ENCODE measurements around the gene GPR137.
A peak's percentile ranks its signal among the peaks of the same experiment; 100 is the strongest.

The GPR137 gene

GRCh38 chr11:64261556-64262080 lies 24.0 kb upstream of the GPR137 start:
- DNase-seq (ENCODE audit: extremely low spot score, insufficient read length, low read depth) (no peak), FAIRE-seq (no peak)

GRCh38 chr11:64262271-64263002 lies 23.2 kb upstream of the GPR137 start:
- DNase-seq (ENCODE audit: extremely low spot score, insufficient read length, low read depth) (no peak), FAIRE-seq (no peak)

DNA sequence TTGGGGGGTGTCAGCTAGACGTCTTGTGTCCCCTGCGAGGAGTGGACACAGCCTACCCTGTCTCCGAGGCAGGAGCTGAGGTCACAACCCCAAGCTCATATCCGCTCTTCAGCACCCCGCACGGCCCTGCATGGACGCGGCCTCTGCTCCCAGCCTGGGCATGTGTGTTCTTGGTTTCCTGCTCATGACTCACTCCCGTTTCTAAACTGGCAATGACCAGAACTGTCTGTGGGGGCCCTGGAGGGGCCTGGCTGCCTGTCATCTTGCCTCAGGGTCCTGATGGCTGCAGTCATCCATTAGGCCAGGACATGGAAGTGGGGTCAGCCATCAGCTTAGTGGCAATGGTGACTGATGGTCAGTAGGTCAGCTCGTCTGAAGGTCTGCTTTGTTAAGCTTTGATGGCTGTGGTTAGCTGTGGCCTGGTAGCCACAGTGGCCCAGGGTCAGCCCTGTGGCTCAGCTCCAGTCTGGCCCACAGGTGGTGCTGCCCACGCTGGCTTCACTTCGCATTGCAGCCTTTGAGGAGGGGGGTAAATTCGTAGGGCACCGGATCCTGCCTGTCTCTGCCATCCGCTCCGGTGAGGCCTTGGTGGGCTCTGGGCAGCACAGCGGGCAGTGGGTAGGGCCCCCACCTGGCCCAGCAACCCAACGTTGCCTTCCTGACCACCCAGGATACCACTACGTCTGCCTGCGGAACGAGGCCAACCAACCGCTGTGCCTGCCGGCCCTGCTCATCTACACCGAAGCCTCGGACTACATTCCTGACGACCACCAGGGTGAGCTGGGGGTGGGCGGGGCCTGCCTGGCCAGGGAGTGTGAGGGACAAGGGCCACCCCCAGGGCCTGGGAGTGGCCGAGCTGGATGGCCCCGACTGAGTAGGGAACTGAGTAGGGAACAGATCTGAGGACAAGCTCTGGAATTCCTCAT lies 22.4 kb upstream of the GPR137 start:
- FAIRE-seq (no peak), DNase-seq (ENCODE audit: extremely low spot score, insufficient read length, low read depth) (no peak)

DNA sequence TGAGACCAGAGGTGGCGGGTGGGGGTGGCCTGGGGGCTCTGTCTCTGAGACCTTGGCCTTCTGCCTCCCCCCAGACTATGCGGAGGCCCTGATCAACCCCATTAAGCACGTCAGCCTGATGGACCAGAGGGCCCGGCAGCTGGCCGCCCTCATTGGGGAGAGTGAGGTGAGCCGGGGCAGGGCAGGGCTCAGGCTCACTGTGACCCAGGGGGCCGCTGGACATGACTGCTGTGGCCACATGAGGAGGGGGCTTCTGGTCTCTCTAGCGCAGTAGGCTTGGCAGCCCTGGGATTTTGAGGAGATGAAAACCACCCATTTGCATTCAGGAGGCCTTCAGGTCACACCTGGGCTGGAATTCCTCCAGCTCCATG lies 21.7 kb upstream of the GPR137 start:
- FAIRE-seq, result no peak
- DNase-seq (ENCODE audit: extremely low spot score, insufficient read length, low read depth), result no peak

- no peak for DNase-seq (ENCODE audit: extremely low spot score, insufficient read length, low read depth)
- FAIRE-seq, result no peak
These were observed 21.2 kb upstream of the GPR137 start for GRCh38 chr11:64264371-64264852.

DNA sequence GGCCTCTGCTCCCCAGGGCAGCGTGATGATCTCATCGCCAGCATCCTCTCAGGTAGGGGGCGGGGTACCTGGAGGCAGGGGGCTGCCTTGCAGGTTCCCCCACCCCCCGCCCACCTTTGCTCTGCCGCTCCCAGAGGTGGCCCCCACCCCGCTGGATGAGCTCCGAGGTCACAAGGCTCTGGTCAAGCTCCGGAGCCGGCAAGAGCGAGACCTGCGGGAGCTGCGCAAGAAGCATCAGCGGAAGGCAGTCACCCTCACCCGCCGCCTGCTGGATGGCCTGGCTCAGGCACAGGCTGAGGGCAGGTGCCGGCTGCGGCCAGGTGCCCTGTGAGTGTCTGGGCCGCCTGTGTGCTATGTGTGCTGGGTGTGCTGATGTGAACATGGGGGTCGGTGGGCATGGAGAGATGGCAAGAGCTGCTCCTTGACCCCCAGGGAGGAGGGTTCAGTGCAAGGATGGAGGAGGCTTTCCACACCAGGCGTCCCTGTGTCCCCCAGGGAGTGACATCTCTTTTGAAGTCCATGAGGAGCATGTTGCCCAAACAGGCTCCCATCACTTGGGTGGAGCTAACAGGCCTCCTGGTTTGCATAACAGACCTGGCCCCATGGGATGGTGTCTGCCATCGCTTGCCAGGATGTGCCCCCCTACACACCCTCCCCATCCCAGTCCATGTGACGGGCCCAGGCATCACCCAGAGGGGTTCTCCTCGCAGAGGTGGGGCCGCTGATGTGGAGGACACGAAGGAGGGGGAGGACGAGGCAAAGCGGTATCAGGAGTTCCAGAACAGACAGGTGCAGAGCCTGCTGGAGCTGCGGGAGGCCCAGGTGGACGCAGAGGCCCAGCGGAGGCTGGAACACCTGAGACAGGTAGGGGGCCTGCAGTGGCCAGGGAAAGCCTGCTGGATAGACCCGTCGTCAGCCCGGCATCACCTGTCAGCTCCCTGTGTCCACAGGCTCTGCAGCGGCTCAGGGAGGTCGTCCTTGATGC lies 20.2 kb upstream of the GPR137 start:
- DNase-seq (ENCODE audit: extremely low spot score, insufficient read length, low read depth) (no peak), FAIRE-seq (no peak)

DNA sequence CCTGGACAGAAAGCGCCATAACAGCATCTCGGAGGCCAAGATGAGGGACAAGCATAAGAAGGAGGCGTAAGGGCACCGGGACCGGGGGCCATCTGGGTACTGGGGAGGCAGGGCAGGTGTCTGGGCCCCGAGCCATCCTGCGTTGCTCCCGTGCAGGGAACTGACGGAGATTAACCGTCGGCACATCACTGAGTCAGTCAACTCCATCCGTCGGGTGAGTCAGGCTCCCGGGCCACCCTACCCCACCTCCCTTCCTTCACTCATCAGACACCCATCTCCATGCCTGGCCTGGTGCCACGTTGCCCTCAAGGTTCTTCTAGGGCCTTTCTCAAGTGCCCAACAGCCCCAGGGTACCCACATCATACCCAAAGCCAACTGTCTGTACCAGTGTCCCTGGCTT lies 19.3 kb upstream of the GPR137 start:
- DNase-seq (ENCODE audit: extremely low spot score, insufficient read length, low read depth), result no peak
- FAIRE-seq, result no peak

- FAIRE-seq (no peak), DNase-seq (ENCODE audit: extremely low spot score, insufficient read length, low read depth) (no peak)
These were observed 18.3 kb upstream of the GPR137 start for GRCh38 chr11:64267207-64267945.

DNA sequence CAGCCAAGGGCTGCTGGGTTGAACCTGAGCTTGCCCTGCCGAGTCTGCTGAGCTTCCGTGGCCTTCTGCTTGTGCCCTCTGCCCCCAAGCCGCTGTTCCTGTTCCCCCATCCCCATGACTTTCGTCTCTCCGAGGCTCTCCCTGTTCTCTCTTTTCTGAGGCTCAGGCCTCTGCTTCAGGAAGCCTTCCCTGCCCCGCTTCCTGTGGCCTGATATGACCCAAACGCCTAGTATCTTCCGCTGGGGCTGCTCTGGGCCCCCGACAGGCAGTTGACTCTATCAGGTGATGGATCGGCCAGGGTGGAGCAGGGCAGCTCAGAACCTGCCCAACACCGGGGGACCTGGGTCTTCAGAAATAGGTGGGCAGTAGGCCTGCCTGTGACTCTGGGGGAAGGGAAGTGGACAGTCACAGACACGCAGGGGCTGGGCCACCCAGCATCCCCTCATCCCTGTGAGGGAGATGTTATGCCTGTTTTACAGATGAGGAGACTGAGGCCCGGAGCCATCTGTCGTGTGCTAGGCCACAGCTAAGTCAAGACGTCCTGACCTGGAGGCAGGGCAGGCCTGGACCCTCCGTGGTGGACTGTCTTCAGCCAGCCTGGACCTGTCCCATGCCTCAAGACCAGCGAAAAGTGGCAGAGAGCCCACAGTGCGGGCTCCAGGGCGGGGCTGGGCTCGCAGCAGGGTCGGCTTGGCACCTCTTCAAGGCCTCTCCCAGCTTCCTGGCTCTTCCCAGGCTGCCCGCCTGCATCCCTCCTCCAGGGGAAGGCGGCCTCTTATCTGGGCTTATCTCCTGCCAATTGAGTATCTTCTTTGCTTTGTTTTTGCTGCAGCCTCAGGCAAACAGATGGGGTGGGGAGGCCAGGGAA lies 17.4 kb upstream of the GPR137 start:
- DNase-seq (ENCODE audit: extremely low spot score, insufficient read length, low read depth) (no peak), FAIRE-seq (no peak)

DNA sequence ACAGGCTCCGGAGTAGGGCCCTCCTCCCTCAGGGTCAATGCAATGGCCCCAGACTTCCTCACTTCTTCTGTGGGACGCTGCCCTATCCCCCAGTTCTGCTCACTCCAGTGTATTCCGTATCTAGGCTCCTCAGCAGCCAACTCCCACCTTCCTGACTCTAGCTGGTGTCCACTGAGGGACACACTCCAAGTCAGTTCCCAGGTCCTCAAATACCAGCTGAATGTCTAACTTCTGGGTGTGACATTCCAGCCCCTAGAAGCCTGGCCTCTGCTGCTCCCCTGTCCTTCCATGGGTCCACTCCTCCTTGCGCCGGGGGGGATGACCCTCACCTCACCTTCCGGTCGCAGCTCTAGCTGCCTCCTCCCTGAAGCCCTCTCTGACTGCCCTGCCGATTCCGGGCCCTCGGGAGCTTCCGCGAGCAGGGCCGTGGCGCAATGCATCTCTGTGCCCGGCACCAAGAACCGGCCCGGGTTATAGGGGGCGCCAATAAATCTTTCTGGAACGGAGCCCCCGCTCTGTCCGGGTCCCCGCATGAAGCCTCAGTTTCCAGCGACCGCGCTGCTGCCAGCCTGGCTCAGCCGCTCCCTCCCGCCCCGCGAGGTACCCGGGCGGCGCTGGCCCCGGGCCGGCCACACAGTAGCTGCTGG lies 16.6 kb upstream of the GPR137 start:
- FAIRE-seq (peak; percentile 47), DNase-seq (ENCODE audit: extremely low spot score, insufficient read length, low read depth) (no peak)

- FAIRE-seq (peak; percentile 95), DNase-seq (ENCODE audit: extremely low spot score, insufficient read length, low read depth) (peak; percentile 77)
These were observed 16.0 kb upstream of the GPR137 start for GRCh38 chr11:64269540-64270220.

- no peak for DNase-seq (ENCODE audit: extremely low spot score, insufficient read length, low read depth)
- FAIRE-seq, result no peak
These were observed 10.4 kb upstream of the GPR137 start for GRCh38 chr11:64275031-64275800.

DNA sequence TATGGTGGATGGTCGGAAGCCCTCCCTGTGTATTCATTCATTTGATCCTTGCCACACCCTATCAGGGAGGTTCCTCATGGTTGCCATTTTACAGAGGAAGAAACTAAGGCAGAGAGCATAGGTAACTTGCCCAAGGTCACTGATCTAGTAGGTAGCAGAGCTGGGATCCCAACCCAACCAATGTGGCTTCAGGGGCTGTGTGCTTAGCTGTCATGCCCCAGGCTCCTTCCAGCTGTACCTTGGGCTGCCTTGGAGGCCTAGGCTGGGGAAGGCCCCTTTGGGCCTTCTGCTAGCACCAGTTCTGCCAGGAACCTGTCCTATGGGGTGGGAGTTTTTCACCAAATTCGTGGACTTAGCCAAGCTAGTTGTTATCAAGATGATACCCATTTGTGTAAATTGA lies 9.8 kb upstream of the GPR137 start:
- DNase-seq (ENCODE audit: extremely low spot score, insufficient read length, low read depth) (no peak), FAIRE-seq (no peak)

- DNase-seq (ENCODE audit: extremely low spot score, insufficient read length, low read depth), result no peak
These were observed 8.8 kb upstream of the GPR137 start for GRCh38 chr11:64276653-64277431.

GRCh38 chr11:64278576-64279190 lies 7.0 kb upstream of the GPR137 start:
- FAIRE-seq (no peak), DNase-seq (ENCODE audit: extremely low spot score, insufficient read length, low read depth) (no peak)

More at GRCh38 chr11:64276653-64277431, 8.8 kb upstream of the GPR137 start:
- no peak for FAIRE-seq

All from GM18507 (cell line).